Measurements from ENCODE around the gene KIF5A. TPM values are rescaled to one million over a fixed set of nuclear protein-coding genes. Genes with fewer than 3 reads are reported as not detected.
A peak's percentile ranks its signal among the peaks of the same experiment; 100 is the strongest.
"Not testable (repeated sequence)": the region's sequence is repeated elsewhere in the genome, so short reads cannot be mapped to it uniquely, and the experiment has no call there.

Gene KIF5A
- total RNA-seq, result 0.36 and 0.49 TPM in 2 replicates
- polyA plus RNA-seq, result 0.05 and 0.11 TPM in 2 replicates

DNA sequence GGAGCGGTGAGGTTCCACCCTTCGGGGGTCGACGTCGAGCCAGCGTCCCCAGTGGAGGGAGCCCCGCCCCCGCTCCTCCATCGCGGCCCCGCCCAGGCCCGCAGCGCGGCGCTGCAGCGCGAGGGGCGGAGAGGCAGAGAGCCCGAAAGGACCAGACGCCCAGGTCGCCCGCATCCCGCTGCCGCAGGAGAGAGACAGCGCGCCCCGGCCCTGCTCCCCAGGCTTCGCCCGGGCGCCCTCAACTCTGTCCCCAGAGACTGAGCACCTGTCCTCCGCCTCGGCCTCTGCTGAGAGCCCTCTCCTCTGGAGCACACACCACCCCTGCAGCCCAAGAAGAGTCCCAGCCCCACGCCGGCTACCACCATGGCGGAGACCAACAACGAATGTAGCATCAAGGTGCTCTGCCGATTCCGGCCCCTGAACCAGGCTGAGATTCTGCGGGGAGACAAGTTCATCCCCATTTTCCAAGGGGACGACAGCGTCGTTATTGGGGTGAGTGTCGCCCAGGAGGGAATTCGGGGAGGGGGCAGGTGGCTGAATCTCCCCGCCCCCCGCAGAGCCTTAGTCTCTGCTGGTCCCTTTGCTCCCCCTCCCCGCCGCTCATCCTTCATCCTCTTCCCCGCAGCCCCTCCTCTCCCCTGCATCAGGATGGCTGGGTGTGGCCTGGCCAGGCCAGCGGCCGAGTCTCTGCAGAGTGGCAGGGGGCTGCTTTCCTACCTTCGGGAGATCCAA lies at the start of gene KIF5A:
TSS of gene KIF5A (plus strand) at position 136 of the 732 bp plus-strand sequence. CDS start at position 364, 228 bp downstream.
- H3K27ac ChIP-seq, result no peak within 1 kb of the TSS
- peaks cover 6% of the 10 kb centered on the region for H3K4me1 ChIP-seq (ENCODE audit: low read depth)
- H3K9me3 ChIP-seq (ENCODE audit: low read depth), result no peaks in the 10 kb centered on the region
- H3K36me3 ChIP-seq, result no peaks in the 10 kb centered on the region
- peak within 1 kb of the TSS; percentile 25 for H3K4me3 ChIP-seq
- DNase-seq (ENCODE audit: low read depth in 1 of 2, low spot score in 1 of 2), result peak in 1 of 2 donors; percentile 62
- TF ChIP-seq, protein P1, sequence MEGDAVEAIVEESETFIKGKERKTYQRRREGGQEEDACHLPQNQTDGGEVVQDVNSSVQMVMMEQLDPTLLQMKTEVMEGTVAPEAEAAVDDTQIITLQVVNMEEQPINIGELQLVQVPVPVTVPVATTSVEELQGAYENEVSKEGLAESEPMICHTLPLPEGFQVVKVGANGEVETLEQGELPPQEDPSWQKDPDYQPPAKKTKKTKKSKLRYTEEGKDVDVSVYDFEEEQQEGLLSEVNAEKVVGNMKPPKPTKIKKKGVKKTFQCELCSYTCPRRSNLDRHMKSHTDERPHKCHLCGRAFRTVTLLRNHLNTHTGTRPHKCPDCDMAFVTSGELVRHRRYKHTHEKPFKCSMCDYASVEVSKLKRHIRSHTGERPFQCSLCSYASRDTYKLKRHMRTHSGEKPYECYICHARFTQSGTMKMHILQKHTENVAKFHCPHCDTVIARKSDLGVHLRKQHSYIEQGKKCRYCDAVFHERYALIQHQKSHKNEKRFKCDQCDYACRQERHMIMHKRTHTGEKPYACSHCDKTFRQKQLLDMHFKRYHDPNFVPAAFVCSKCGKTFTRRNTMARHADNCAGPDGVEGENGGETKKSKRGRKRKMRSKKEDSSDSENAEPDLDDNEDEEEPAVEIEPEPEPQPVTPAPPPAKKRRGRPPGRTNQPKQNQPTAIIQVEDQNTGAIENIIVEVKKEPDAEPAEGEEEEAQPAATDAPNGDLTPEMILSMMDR (IDR thresholded peaks at IDR 0.05; ENCODE audit: low read depth, low read length), result peak; percentile 10
- H3K27me3 ChIP-seq, result peaks cover 50% of the 10 kb centered on the region

DNA sequence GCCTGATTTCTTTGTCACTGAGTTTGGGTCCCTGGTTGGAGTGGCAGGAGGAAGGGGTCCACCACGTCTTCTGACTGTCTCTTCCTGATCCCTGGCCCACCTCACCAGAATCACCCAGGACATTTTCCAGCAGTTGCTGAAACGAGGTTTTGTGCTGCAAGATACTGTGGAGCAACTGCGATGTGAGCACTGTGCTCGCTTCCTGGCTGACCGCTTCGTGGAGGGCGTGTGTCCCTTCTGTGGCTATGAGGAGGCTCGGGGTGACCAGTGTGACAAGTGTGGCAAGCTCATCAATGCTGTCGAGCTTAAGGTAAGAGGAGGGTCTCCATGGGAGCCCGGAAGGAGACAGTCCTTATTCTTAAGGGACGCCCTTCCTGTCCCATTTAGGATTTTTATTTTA lies 49.6 kb upstream of the KIF5A start:
- Histone ChIP-seq H3K4me3 (no peak overlapping the region), H3K27me3 (no peaks in the 10 kb centered on the region), H3K36me3 (peaks cover 34% of the 10 kb centered on the region), H3K27ac (no peak overlapping the region), H3K9me3 (ENCODE audit: low read depth) (no peaks in the 10 kb centered on the region), H3K4me1 (ENCODE audit: low read depth) (no peaks in the 10 kb centered on the region)
- TF ChIP-seq, protein P1 (IDR thresholded peaks at IDR 0.05; ENCODE audit: low read depth, low read length), result no peak
- DNase-seq (ENCODE audit: low read depth in 1 of 2, low spot score in 1 of 2), result no peak

DNA sequence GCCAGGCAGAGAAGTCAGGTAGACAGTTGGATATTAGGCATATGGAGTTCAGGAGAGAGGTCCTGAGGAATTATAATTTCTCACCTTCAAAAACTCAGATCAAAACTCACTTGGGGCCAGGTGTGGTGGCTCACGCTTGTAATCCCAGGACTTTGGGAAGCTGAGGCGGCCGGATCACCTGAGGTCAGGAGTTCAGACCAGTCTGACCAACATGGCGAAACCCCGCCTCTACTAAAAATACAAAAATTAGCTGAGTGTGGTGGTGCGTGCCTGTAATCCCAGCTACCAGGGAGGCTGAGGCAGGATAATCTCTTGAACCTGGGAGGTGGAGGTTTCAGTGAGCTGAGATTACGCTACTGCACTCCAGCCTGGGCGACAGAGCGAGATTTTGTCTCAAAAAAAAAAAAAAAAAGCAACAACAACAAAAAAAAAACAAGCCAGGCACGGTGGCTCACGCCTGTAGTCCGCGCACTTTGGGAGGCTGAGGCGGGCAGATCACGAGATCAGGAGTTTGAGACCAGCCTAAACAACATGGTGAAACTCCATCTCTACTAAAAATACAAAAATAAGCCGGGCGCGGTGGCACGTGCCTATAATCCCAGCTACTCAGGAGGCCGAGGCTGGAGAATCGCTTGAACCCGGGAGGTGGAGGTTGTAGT lies 47.4 kb upstream of the KIF5A start:
- peaks cover 47% of the 10 kb centered on the region for H3K36me3 ChIP-seq
- not testable (repeated sequence) for H3K9me3 ChIP-seq (ENCODE audit: low read depth); H3K27me3 ChIP-seq; H3K4me3 ChIP-seq; DNase-seq (ENCODE audit: low read depth in 1 of 2, low spot score in 1 of 2); H3K4me1 ChIP-seq (ENCODE audit: low read depth); H3K27ac ChIP-seq

DNA sequence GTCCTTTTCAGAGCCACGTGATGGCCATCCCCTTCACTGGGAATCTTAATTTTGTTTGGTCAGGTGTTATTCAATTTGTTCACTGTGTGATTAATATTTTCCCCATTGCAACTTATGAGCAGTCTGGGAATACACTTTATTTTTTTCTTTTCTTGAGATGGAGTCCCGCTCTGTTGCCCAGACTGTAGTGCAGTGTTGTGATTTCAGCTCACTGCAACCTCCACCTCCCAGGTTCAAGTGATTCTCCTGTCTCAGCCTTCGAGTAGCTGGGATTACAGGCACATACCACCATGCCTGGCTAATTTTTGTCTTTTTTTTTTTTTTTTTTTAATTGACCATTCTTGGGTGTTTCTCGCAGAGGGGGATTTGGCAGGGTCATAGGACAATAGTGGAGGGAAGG lies 43.3 kb upstream of the KIF5A start:
- H3K36me3 ChIP-seq, result peaks cover 43% of the 10 kb centered on the region
- not testable (repeated sequence) for H3K27ac ChIP-seq; H3K4me3 ChIP-seq; H3K9me3 ChIP-seq (ENCODE audit: low read depth); H3K4me1 ChIP-seq (ENCODE audit: low read depth); DNase-seq (ENCODE audit: low read depth in 1 of 2, low spot score in 1 of 2); H3K27me3 ChIP-seq

DNA sequence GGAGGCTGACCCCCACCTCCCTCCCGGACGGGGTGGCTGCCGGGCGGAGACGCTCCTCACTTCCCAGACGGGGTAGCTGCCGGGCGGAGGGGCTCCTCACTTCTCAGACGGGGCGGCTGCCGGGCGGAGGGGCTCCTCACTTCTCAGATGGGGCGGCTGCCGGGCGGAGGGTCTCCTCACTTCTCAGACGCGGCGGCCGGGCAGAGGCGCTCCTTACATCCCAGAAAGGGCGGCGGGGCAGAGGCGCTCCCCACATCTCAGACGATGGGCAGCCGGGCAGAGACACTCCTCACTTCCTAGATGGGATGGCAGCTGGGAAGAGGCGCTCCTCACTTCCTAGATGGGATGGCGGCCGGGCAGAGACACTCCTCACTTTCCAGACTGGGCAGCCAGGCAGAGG lies 42.0 kb upstream of the KIF5A start:
- peaks cover 51% of the 10 kb centered on the region for H3K36me3 ChIP-seq
- not testable (repeated sequence) for H3K27ac ChIP-seq; DNase-seq (ENCODE audit: low read depth in 1 of 2, low spot score in 1 of 2); H3K9me3 ChIP-seq (ENCODE audit: low read depth); H3K27me3 ChIP-seq; H3K4me3 ChIP-seq; H3K4me1 ChIP-seq (ENCODE audit: low read depth)

DNA sequence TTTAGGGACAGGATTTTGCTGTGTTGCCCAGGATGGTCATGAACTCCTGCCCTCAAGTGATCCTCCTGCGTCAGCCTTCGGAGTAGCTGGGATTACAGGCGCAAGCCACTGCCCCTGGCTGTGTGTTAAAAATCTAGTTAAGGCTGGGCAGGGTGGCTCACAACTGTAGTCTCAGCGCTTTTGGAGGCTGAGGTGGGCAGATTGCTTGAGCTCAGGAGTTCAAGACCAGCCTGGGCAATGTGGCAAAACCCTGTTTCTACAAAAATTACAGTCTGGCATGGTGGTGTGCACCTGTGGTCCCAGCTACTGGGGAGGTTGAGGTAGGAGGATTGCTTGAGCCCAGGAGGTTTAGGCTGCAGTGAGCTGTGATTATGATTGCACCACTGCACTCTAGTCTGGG lies 38.7 kb upstream of the KIF5A start:
- TF ChIP-seq, protein P1 (IDR thresholded peaks at IDR 0.05; ENCODE audit: low read depth, low read length), result no peak
- no peaks in the 10 kb centered on the region for H3K9me3 ChIP-seq (ENCODE audit: low read depth)
- no peaks in the 10 kb centered on the region for H3K4me1 ChIP-seq (ENCODE audit: low read depth)
- no peaks in the 10 kb centered on the region for H3K27me3 ChIP-seq
- H3K36me3 ChIP-seq, result peaks cover 59% of the 10 kb centered on the region
- H3K27ac ChIP-seq, result no peak overlapping the region
- DNase-seq (ENCODE audit: low read depth in 1 of 2, low spot score in 1 of 2), result no peak
- no peak overlapping the region for H3K4me3 ChIP-seq

Data from cardiac muscle cell (in vitro differentiated cells and primary cell).